Central memory CD8-positive, alpha-beta T cell (primary cell): Measurements from ENCODE around the gene CGREF1.

ENCODE experiments used
- ATAC-seq: fragments of 150-1000 bp; cut with Tn5 transposase; replicated peaks from 2 replicates; pipeline ENCODE4 v1.10.0; 2022; ENCODE audit warnings: mild to moderate bottlenecking, moderate FRiP score, moderate number of reproducible peaks; ENCODE audit not compliant: poor library complexity, severe bottlenecking; ENCODE audit errors: extremely low read depth
- DNase-seq, 2 donors: peaks; one replicate each; pipeline ENCODE4 v3.0.0; 2021; ENCODE audit warnings: low spot score in 2 of 2
- H3K27ac Mint-ChIP-seq: one replicate; pipeline ENCODE4 v1.8.0; 2022; ENCODE audit warnings: low read depth, mild to moderate bottlenecking, moderate library complexity, mixed read lengths
- H3K27me3 Mint-ChIP-seq: one replicate; pipeline ENCODE4 v1.8.0; 2022; ENCODE audit warnings: mixed read lengths
- H3K36me3 Mint-ChIP-seq: one replicate; pipeline ENCODE4 v1.8.0; 2022; ENCODE audit warnings: mild to moderate bottlenecking, moderate library complexity, mixed read lengths; ENCODE audit not compliant: insufficient read depth
- H3K4me1 Mint-ChIP-seq: one replicate; pipeline ENCODE4 v1.8.0; 2022; ENCODE audit warnings: mixed read lengths
- H3K4me3 Mint-ChIP-seq: one replicate; pipeline ENCODE4 v1.8.0; 2022; ENCODE audit warnings: mild to moderate bottlenecking, moderate library complexity, mixed read lengths
- H3K9me3 Mint-ChIP-seq: one replicate; pipeline ENCODE4 v1.8.0; 2022; ENCODE audit warnings: mixed read lengths

Gene CGREF1

DNA sequence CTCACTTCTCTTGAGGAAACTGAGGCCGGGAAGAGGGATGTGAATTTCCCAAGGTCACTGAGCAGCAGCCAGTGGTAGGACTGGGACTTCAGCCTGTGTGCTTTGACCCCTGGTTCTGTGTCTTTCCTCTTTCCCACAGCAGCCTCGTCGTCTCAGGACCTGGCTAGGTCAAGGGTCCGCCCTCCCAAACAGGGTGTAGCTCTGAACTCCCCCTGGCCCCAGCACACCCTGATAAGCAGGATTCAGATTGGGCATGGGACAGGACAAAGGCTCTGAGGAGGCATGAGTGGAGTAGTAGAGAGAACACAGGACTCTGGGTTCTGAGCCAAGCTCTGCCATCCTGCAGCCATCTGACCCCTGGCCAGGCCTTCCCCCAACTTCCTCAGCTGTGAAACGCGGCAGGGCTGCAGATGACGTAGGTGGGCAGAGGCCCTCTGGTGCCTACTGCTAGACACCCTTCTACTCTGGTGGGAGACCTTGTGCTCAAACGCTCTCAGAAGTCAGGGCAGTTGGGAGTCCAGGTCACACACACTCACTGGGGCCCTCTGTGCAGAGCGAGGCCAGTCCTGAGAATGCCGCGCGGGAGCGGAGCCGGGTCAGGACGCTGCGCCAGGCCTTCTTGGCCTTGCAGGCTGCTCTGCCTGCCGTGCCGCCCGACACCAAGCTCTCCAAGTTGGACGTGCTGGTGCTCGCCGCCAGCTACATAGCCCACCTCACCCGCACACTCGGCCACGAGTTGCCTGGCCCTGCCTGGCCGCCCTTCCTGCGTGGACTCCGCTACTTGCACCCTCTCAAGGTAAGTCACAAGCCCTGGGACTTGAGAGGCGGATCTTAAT is 30.9 kb upstream of the CGREF1 start:
- H3K36me3 Mint-ChIP-seq = no peaks in the 10 kb centered on the region
- H3K27me3 Mint-ChIP-seq = peaks cover 57% of the 10 kb centered on the region
- H3K9me3 Mint-ChIP-seq = no peaks in the 10 kb centered on the region
- ATAC-seq (no peak), DNase-seq (no peak)
- no peak overlapping the region for H3K4me3 Mint-ChIP-seq
- no peak overlapping the region for H3K27ac Mint-ChIP-seq
- H3K4me1 Mint-ChIP-seq = no peaks in the 10 kb centered on the region

DNA sequence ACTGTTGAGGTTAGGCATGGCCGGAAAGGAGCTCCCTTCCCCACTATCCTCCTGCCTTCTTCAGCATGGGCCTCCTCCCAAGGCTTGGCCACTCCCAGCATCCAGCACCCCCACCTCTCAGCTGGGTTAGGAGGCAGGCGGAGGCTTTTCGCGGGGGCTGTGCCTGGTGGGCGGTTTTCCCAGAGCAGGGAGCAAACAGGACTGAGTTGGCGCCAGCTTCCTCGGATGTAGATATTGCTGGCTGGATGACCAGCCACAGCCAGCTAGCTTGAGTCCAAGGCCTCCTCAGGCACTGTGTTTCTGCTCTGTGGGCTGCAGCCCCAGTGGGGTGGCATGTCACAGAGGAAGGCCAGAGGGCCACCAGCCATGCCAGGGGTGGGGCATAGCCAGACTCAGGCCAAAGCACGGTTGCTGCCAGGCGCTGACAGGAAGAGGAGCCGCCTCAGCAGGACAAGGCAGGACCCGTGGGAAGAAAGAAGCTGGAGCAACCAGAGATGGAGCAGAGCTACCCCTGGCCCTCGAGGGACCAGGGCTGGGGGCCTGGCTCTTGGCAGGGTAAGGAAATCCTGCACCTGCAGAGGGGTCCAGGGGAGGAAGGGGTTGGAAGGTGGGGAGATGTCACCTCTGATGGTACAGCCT is 30.0 kb upstream of the CGREF1 start, which contains the start of gene TCF23:
TSS of gene TCF23 (plus strand) at position 204 of the 639 bp plus-strand sequence. CDS start at position 334, 130 bp downstream.
- no peak within 1 kb of the TSS for H3K27ac Mint-ChIP-seq
- ATAC-seq = no peak
- no peaks in the 10 kb centered on the region for H3K36me3 Mint-ChIP-seq
- peaks cover 55% of the 10 kb centered on the region for H3K27me3 Mint-ChIP-seq
- no peaks in the 10 kb centered on the region for H3K4me1 Mint-ChIP-seq
- DNase-seq = no peak
- H3K9me3 Mint-ChIP-seq = no peaks in the 10 kb centered on the region
- no peak within 1 kb of the TSS for H3K4me3 Mint-ChIP-seq

DNA sequence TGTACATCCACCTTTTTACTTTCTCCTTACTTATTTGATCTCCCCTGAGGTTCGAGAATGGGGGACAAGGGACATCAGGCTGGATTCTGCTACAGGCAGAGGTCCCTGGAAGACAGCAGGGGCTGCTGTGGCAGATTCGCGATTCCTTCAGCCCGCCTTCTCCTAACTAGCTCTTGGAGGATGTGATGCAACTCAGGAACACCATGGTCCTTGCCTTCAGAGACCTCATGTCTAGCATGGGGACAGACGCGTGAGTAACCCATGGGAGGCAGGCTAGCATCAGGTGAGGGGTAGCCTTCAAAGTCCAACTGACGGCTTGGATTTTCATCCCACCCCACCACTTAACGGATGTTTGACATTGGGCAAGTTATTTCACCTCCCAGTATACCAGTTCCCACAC is 29.0 kb upstream of the CGREF1 start:
- H3K9me3 Mint-ChIP-seq = no peaks in the 10 kb centered on the region
- peaks cover 64% of the 10 kb centered on the region for H3K27me3 Mint-ChIP-seq
- H3K4me1 Mint-ChIP-seq = no peaks in the 10 kb centered on the region
- H3K4me3 Mint-ChIP-seq = no peak overlapping the region
- no peaks in the 10 kb centered on the region for H3K36me3 Mint-ChIP-seq
- no peak overlapping the region for H3K27ac Mint-ChIP-seq
- DNase-seq (no peak), ATAC-seq (no peak)

DNA sequence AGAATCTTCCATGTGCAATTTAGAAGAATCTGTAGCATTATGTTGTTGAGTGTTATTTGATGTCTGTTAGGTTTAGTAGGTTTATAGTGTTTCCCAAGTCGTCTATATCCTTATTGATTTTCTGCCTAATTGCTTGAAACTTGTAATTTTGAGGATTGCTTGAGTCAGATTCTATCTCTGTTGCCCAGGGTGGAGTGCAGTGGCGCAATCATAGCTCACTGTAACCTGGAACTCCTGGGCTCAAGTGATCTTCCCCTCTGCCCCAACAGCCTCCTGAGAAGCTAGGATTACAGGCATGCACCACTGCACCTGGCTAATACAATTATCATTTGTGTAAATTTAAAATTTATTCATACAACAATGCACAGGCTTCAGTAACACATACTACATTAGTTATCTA is 26.8 kb upstream of the CGREF1 start:
- H3K27ac Mint-ChIP-seq = no peak overlapping the region
- H3K36me3 Mint-ChIP-seq = no peaks in the 10 kb centered on the region
- ATAC-seq (no peak), DNase-seq (no peak)
- no peaks in the 10 kb centered on the region for H3K9me3 Mint-ChIP-seq
- no peak overlapping the region for H3K4me3 Mint-ChIP-seq
- peaks cover 66% of the 10 kb centered on the region for H3K27me3 Mint-ChIP-seq
- no peaks in the 10 kb centered on the region for H3K4me1 Mint-ChIP-seq

DNA sequence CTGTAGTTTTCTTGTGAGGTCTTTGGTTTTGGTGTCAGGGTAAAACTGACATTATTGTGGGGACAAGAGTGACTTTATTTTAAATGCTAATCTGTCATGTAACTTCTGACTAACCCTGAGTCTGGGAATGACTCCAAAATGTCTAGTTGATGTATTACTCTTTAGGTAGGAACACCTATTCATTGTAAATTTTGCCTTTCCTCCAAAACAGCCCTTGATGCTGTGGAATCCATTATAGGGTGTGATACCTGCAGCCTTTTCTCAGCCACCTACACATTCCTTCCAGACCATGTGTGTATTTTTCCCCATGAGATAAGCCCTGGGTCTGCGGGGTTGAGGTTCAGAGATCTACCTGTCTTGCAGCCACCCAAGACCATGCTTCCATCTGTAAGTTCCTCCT is 24.4 kb upstream of the CGREF1 start:
- peaks cover 55% of the 10 kb centered on the region for H3K27me3 Mint-ChIP-seq
- no peak overlapping the region for H3K27ac Mint-ChIP-seq
- DNase-seq (no peak), ATAC-seq (no peak)
- H3K9me3 Mint-ChIP-seq = no peaks in the 10 kb centered on the region
- no peak overlapping the region for H3K4me3 Mint-ChIP-seq
- H3K36me3 Mint-ChIP-seq = no peaks in the 10 kb centered on the region
- H3K4me1 Mint-ChIP-seq = no peaks in the 10 kb centered on the region

DNA sequence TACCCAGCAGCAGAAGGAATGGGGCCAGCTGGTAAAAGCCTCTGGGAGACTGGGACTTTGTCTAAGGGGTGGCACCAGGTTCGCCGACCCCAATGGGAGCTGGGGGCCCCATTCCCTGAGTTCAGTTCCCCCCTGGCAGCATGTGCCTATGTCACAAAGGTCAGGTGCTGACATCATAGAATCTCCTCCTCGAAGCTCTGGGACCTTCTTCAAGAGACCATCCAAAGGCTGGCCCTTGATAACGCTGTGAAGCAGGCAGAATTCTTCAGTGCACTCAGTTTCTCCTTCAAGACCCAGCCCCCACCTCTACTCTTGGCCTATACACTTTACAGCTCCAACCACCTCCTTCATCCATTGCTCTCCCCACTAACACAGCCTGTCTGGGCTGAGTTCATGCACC is 20.4 kb upstream of the CGREF1 start, which contains the start of gene PRR30:
TSS of gene PRR30 (minus strand) at position 101 of the 400 bp plus-strand sequence. CDS start 1,081 bp downstream, outside the sequence.
- peaks cover 13% of the 10 kb centered on the region for H3K36me3 Mint-ChIP-seq
- no peaks in the 10 kb centered on the region for H3K9me3 Mint-ChIP-seq
- peaks cover 17% of the 10 kb centered on the region for H3K27me3 Mint-ChIP-seq
- DNase-seq (no peak), ATAC-seq (no peak)
- no peak within 1 kb of the TSS for H3K4me3 Mint-ChIP-seq
- no peak within 1 kb of the TSS for H3K27ac Mint-ChIP-seq
- H3K4me1 Mint-ChIP-seq = peaks cover 10% of the 10 kb centered on the region

DNA sequence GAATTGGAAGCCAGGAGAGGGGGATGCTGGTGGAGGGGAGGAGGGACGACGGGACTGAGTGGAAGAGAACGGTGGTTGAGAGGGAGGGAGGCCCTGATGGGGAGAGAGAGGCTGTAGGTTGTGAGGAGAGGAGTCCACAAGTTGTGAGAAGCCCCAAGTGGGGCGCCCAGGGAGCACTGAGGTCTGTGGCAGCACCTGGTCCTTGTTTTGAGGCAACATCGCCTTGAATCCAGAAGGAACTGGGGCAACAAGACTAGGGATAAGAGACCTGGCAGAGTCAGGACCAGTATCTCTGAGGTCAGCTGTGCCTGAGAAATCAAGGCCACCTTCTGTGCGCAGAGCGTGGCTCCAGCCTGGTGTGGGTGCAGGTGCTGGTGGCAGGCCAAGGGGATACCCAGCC is 19.2 kb upstream of the CGREF1 start:
- DNase-seq = no peak
- H3K4me3 Mint-ChIP-seq = no peak overlapping the region
- no peaks in the 10 kb centered on the region for H3K9me3 Mint-ChIP-seq
- H3K27me3 Mint-ChIP-seq = peaks cover 6% of the 10 kb centered on the region
- peaks cover 22% of the 10 kb centered on the region for H3K36me3 Mint-ChIP-seq
- H3K4me1 Mint-ChIP-seq = peaks cover 20% of the 10 kb centered on the region
- no peak for ATAC-seq
- H3K27ac Mint-ChIP-seq = no peak overlapping the region

DNA sequence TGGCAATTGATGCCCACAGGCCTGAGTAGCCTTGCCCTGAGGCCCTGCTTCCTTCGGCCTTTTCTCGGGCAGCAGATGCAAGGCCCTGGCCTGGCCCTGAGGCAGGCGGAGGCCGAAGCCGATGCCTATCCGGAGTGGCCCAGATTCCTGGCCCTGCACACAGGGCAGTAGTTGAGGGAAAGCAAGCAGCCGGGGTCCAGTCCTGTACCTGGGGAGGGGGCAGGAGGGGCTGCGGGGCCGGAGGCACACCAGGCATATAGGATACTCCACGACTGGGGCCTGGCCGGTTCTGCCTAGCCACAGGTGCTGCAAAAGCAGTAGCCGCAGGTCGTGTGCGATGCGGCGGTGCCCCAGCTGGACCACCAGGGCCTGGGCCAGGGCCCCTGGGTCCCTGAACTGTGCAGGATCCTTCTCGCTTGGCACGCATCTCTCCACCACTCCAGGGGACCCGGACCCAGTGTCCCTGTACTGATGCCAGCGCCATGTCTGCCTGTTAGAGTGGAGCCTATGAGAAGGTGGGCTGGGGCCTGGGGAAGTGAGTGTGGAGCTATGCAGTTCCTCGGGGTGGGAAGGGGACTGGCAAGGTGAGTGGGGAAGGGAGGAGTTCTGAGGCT is 18.5 kb upstream of the CGREF1 start:
- Mint-ChIP-seq H3K4me1 (peaks cover 27% of the 10 kb centered on the region), H3K4me3 (no peak overlapping the region), H3K27me3 (no peaks in the 10 kb centered on the region), H3K9me3 (no peaks in the 10 kb centered on the region), H3K27ac (no peak overlapping the region), H3K36me3 (peaks cover 22% of the 10 kb centered on the region)
- DNase-seq = no peak
- ATAC-seq = no peak

DNA sequence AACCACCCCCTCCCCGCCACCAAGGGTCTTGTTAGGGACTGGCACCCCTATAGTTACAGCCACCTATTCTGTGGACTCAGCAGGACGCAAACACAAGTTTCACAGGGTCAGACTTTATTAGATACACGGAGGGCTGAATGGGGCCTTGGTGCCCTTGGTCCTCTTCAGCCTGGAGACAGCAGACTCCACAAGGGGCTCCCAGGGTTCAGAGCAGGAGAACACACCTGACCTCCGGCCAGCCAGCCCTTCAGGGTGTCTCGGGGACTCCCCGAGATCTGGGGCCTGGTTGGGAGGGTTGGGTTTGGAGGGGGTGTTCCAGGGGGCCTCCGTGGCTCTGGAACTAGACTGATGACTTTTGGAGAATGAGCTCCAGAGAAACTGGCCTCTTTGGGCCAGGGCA is 17.8 kb upstream of the CGREF1 start:
- Mint-ChIP-seq H3K4me1 (peaks cover 28% of the 10 kb centered on the region), H3K36me3 (peaks cover 24% of the 10 kb centered on the region), H3K9me3 (no peaks in the 10 kb centered on the region), H3K4me3 (no peak overlapping the region), H3K27me3 (no peaks in the 10 kb centered on the region), H3K27ac (no peak overlapping the region)
- DNase-seq (no peak), ATAC-seq (no peak)

DNA sequence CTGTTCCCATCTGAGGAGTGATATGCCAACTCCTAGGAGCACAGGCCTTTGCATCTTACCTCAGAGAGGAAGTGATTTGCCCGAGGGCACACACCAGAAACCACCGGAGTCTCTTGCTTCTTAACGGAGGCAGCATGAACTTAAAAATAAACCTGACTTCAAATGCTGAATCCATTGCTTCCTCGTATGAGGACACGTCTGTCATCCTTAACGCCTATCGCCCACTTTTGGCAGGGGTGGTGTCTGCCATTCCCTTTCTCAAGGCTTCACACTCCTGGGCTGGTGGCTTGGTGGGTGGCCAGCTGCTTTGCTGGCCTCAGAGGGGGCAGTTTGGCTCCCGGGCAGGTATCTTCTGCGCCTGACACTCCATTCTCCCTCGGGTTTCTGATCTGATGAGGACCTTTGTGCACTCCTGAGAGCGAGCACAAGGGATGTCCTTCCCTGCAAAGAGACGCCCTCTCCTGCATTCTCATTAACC is 16.6 kb upstream of the CGREF1 start:
- H3K36me3 Mint-ChIP-seq = peaks cover 28% of the 10 kb centered on the region
- no peak for ATAC-seq
- peak overlapping the region; percentile 92 for H3K4me3 Mint-ChIP-seq
- H3K9me3 Mint-ChIP-seq = no peaks in the 10 kb centered on the region
- H3K27ac Mint-ChIP-seq = no peak overlapping the region
- DNase-seq = no peak
- peaks cover 34% of the 10 kb centered on the region for H3K4me1 Mint-ChIP-seq
- no peaks in the 10 kb centered on the region for H3K27me3 Mint-ChIP-seq

DNA sequence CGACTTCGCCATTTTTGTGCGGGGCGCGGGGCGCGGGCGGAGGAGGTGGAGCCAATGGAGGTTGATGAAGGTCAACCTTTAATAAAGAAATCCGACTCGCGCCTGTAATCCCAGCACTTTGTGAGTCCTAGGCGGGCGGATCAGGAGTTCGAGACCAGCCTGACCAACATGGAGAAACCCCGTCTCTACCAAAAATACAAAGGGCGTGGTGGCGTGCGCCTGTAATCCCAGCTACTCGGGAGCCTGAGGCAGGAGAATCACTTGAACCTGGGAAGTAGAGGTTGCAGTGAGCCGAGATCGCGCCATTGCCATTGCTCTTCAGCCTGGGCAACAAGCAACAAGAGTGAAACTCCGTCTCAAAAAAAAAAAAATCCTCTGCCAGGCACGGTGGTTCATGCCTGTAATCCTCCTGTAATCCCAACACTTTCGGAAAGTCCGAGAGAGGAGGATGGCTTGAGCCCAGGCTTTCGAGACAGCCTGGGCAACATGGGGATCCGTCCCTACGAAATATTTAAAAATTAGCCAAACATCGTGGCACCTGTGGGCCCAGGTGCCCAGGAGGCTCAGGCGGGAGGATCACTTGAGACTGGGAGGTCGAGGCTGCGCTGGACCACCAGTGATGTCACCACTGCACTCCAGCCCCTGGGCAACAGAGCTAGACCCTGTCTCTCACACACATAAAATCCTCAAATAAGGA is 16.0 kb upstream of the CGREF1 start:
- H3K36me3 Mint-ChIP-seq = peaks cover 30% of the 10 kb centered on the region
- peak overlapping the region; percentile 99 for H3K27ac Mint-ChIP-seq
- ATAC-seq = no peak
- no peak for DNase-seq
- peaks cover 34% of the 10 kb centered on the region for H3K4me1 Mint-ChIP-seq
- peak overlapping the region; percentile 92 for H3K4me3 Mint-ChIP-seq
- no peaks in the 10 kb centered on the region for H3K27me3 Mint-ChIP-seq
- H3K9me3 Mint-ChIP-seq = no peaks in the 10 kb centered on the region
